Measurements from ENCODE around the gene DRD2. TPM values are rescaled to one million over a fixed set of nuclear protein-coding genes. Genes with fewer than 3 reads are reported as not detected.

DRD2 gene
- total RNA-seq, 1 donor from 2014 or later: not detected

- TF ChIP-seq CTCF (conservative IDR thresholded peaks at IDR 0.05; ENCODE audit: low read depth, low read length): no peak
- DNase-seq (ENCODE audit: low read depth): no peak
- H3K4me3 ChIP-seq (ENCODE audit: low read depth, low read length): no peak overlapping the region
Measured at GRCh38 chr11:113435190-113435968, 39.8 kb downstream of the DRD2 start.

- H3K4me3 ChIP-seq (ENCODE audit: low read depth, low read length): no peak overlapping the region
Measured at GRCh38 chr11:113431746-113432145, 43.5 kb downstream of the DRD2 start.

GRCh38 chr11:113426686-113427085 lies 48.5 kb downstream of the DRD2 start:
- no peak for DNase-seq (ENCODE audit: low read depth)
- no peak overlapping the region for H3K4me3 ChIP-seq (ENCODE audit: low read depth, low read length)
- no peak for TF ChIP-seq CTCF (conservative IDR thresholded peaks at IDR 0.05; ENCODE audit: low read depth, low read length)

More at GRCh38 chr11:113431746-113432145, 43.5 kb downstream of the DRD2 start:
- TF ChIP-seq CTCF (conservative IDR thresholded peaks at IDR 0.05; ENCODE audit: low read depth, low read length): no peak
- no peak for DNase-seq (ENCODE audit: low read depth)

GRCh38 chr11:113420808-113421207 lies 54.4 kb downstream of the DRD2 start:
- no peak for DNase-seq (ENCODE audit: low read depth)

GRCh38 chr11:113419454-113420003 lies 55.7 kb downstream of the DRD2 start:
- no peak for DNase-seq (ENCODE audit: low read depth)
- no peak overlapping the region for H3K4me3 ChIP-seq (ENCODE audit: low read depth, low read length)
- no peak for TF ChIP-seq CTCF (conservative IDR thresholded peaks at IDR 0.05; ENCODE audit: low read depth, low read length)

More at GRCh38 chr11:113420808-113421207, 54.4 kb downstream of the DRD2 start:
- TF ChIP-seq CTCF (conservative IDR thresholded peaks at IDR 0.05; ENCODE audit: low read depth, low read length): no peak
- no peak overlapping the region for H3K4me3 ChIP-seq (ENCODE audit: low read depth, low read length)

- TF ChIP-seq CTCF (conservative IDR thresholded peaks at IDR 0.05; ENCODE audit: low read depth, low read length): no peak
- no peak for DNase-seq (ENCODE audit: low read depth)
- no peak overlapping the region for H3K4me3 ChIP-seq (ENCODE audit: low read depth, low read length)
Measured at GRCh38 chr11:113417428-113417827, 57.8 kb downstream of the DRD2 start.

All from epithelial cell of proximal tubule (primary cell).